GM18873 (cell line): ENCODE measurements around the gene SND1.
A peak's percentile ranks its signal among the peaks of the same experiment; 100 is the strongest.

Source experiments
- ATAC-seq: cut with Tn5 transposase; IDR thresholded peaks from one replicate; pipeline ENCODE4 v1.9.1; 2021; ENCODE audit warnings: mild to moderate bottlenecking, moderate library complexity, moderate number of reproducible peaks; ENCODE audit not compliant: unreplicated experiment, low FRiP score

Gene SND1

GRCh38 chr7:127682140-127682539 is 30.1 kb downstream of the SND1 start:
- ATAC-seq: no peak

GRCh38 chr7:127683776-127684681 is 32.0 kb downstream of the SND1 start:
- peak; percentile 81 for ATAC-seq

- ATAC-seq: no peak
Observed at GRCh38 chr7:127689194-127689772, 37.3 kb downstream of the SND1 start.

GRCh38 chr7:127690337-127690736 is 38.3 kb downstream of the SND1 start:
- ATAC-seq: no peak

- no peak for ATAC-seq
Observed at GRCh38 chr7:127690806-127691205, 38.8 kb downstream of the SND1 start.

GRCh38 chr7:127692200-127692599 is 40.2 kb downstream of the SND1 start:
- ATAC-seq: no peak

GRCh38 chr7:127699853-127700252 is 47.9 kb downstream of the SND1 start:
- no peak for ATAC-seq

- no peak for ATAC-seq
Observed at GRCh38 chr7:127702052-127702652, 50.2 kb downstream of the SND1 start.

- no peak for ATAC-seq
Observed at GRCh38 chr7:127702938-127703337, 50.9 kb downstream of the SND1 start.

- ATAC-seq: no peak
Observed at GRCh38 chr7:127704211-127704610, 52.2 kb downstream of the SND1 start.

- ATAC-seq: no peak
Observed at GRCh38 chr7:127705461-127705959, 53.5 kb downstream of the SND1 start.

- no peak for ATAC-seq
Observed at GRCh38 chr7:127706766-127707165, 54.8 kb downstream of the SND1 start.

GRCh38 chr7:127708201-127708600 is 56.2 kb downstream of the SND1 start:
- no peak for ATAC-seq

- no peak for ATAC-seq
Observed at GRCh38 chr7:127708788-127709187, 56.8 kb downstream of the SND1 start.

- no peak for ATAC-seq
Observed at GRCh38 chr7:127710635-127711034, 58.6 kb downstream of the SND1 start.

- ATAC-seq: no peak
Observed at GRCh38 chr7:127711872-127712271, 59.9 kb downstream of the SND1 start.

- no peak for ATAC-seq
Observed at GRCh38 chr7:127713006-127713405, 61.0 kb downstream of the SND1 start.

GRCh38 chr7:127713758-127714157 is 61.8 kb downstream of the SND1 start:
- ATAC-seq: no peak

GRCh38 chr7:127715272-127715671 is 63.3 kb downstream of the SND1 start:
- no peak for ATAC-seq

GRCh38 chr7:127715901-127716300 is 63.9 kb downstream of the SND1 start:
- no peak for ATAC-seq
